HG03097 (cell line): ENCODE data around the gene DNASE2.
"Not testable (repeated sequence)": the region's sequence is repeated elsewhere in the genome, so short reads cannot be mapped to it uniquely, and the experiment has no call there.

Experiments used
- ATAC-seq: cut with Tn5 transposase; IDR thresholded peaks from one replicate; pipeline ENCODE4 v1.9.1; 2021; ENCODE audit not compliant: unreplicated experiment, low FRiP score

DNASE2 gene

DNA sequence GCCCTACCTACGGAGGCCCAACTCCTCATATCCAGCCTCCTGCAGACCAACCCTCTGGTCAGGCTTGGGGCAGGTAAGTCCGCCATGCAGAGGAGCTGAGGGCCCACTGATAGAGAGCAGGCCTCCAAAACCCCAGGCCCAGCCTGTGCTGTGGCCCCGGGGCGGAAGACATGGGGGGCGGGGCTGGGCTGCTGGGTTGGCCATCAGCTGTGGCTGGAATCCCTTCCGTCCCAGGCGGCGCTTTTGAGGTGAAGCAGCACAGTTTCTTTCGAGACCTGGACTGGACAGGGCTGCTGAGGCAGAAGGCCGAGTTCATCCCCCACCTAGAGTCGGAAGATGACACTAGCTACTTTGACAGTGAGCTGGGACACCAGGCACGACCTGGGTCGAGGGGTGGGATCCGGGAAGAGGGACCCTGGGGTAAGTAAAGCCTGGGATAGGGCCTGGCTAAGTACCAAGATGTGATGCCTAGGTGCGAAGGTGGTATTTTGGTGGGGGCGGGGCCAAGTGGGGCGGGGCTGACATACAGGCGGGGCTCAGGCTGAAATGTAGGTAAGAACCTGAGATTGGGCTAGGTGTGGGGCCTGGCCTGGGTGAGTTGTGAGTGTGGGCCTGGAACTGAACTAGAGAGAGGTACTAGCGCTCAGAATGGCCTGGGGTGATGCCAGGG lies 15.4 kb downstream of the DNASE2 start:
- no peak for ATAC-seq

DNA sequence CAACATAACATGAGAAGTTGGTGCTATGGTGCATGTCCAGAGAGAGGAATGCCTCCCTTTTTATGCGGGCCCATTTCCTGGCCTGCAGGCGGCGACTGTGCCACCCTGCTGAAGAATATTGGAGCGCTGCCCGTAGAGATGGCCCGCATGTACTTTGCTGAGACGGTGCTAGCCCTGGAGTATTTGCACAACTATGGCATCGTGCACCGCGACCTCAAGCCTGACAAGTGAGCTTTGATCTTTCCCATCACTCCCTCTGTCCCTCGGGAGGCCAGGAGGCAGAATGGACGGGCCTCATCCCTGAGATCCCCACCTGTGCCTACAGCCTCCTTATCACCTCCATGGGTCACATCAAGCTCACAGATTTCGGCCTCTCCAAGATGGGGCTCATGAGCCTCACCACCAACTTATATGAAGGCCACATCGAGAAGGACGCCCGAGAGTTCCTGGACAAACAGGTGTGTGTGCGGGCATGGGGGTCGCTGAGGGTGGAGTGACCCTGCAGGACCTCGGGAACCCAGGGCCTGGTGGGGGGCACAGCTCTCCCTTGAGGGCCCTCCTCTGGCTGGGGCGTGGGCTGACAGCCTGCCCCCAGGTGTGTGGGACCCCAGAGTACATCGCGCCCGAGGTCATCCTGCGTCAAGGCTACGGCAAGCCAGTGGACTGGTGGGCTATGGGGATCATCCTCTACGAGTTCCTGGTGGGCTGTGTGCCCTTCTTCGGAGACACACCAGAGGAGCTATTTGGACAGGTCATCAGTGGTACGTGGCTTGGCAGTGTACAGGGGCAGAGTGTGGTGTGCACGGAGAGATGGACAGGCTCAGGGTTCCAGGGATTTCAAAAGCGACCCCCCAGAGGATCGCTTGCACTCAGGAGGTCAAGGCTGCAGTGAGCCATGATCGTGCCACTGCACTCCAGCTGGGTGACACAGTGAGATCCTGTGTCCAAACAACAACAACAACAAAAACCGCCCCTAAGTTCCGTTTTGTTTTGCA lies 16.2 kb downstream of the DNASE2 start:
- ATAC-seq: no peak

DNA sequence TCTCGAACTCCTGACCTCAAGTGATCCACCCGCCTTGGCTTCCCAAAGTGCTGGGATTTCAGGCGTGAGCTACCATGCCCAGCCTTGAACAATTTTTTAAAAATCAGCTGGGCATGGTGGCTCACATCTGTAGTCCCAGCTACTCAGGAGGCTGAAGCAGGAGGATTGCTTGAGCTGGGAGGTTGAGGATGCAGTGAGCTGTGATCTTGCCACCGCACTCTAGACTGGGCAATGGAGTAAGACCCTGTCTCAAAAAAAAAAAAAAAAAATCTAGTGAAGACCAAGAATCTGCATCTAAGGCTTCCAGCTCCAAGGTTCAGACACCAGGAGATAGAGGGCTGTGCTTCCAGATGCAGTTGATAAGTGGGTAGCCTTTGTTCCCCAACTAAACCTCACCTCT lies 17.1 kb downstream of the DNASE2 start:
- ATAC-seq: no peak

DNA sequence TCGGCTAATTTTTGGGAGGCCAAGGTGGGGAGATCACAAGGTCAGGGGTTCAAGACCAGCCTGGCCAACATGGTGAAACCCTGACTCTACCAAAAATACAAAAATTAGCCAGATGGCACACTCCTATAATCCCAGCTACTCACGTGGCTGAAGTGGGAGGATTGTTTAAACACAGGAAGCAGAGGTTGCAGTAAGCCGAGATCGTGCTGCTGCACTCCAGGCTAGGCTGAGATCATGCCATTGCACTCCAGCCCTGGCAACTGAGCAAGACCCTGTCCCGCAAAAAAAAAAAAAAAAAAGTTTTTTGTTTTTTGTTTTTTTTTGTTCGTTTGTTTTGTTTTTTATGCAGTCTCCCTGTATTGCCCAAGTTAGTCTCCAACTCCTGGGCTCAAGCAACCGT lies 21.7 kb downstream of the DNASE2 start:
- ATAC-seq: no peak

DNA sequence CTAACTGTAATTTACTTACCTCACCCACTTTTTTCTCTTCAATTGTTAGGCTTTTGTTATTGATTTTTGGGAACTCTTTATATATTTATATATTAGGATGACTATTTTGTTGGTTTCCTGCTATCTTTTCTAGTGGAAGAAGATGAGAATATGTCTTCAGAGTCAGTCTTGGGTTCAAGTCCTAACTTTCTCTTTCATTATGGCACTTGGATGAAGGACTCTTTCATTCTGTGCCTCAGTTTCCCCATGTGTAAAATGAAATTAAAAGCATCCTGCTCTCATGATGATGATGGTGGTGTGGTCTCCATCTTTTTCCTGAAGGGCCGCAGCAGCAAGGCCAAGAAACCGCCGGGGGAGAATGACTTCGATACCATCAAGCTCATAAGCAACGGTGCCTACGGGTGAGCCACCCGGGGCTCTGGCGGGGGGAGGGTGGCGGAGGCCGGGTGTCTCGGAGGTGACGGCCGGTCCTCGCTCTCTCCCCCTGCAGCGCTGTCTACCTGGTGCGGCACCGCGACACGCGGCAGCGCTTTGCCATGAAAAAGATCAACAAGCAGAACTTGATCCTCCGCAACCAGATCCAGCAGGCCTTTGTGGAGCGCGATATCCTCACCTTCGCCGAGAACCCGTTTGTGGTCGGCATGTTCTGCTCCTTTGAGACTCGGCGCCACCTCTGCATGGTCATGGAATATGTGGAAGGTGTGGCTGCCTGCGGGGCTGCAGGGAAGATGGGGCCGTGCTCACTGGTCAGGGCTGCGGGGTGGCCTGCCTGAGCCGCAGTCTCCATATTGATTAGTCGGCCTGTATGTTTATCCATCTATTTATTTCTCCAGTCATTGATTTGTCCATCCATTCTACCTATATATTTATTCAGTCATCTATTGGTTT lies 23.0 kb downstream of the DNASE2 start:
- no peak for ATAC-seq

DNA sequence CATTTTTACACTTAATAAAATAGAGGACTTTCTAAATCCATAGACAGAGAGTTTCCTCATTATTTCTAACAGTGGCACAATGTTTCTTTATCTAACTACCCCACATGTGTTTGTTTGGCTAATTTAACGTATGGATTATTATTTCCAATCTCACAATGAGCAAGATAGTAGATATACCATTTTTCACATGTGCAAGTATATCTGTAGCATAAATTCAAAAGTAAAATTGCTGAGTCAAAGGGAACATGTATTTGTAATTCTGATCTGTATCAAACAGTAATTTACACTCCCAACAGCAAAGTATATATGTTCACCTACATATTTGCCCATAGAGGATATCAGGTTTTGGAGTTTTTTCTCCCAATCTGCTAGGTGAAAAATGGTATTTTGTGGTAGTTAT lies 24.6 kb downstream of the DNASE2 start:
- ATAC-seq: no peak

DNA sequence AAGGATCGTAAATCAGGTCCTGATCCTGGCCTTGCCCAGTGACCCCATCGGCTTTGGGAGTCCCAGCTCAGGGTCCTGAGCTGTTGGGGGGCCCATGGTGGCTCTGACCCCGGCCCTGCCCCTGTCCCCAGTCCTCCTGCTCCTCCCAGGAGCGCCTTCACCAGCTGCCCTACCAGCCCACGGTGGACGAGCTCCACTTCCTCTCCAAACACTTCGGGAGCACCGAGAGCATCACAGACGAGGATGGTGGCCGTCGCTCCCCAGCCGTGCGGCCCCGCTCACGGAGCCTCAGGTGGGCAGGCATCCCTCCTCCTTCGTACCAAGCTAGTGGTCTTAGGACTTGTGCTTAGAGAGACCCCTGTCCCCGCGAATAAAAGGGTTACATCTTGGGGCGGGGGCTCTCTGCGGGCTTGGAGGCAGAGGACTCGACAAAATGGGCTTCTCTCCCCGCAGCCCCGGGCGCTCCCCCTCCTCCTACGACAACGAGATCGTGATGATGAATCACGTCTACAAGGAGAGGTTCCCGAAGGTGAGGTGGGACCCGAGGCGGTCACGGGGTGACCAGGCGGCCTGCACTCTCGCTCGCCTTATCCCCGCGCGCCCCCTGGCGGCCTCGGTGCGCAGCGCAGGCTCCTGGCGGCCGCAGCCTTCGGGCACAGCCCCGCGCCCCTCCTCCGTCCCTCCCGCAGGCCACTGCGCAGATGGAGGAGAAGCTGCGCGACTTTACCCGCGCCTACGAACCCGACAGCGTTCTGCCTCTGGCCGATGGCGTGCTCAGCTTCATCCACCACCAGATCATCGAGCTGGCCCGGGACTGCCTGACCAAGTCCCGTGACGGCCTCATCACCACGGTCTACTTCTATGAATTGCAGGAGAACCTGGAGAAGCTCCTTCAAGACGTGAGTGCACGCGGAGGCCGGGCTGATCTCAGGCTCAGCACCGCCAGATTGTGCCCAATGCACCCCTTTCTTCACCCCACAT lies 33.8 kb downstream of the DNASE2 start:
- no peak for ATAC-seq

DNA sequence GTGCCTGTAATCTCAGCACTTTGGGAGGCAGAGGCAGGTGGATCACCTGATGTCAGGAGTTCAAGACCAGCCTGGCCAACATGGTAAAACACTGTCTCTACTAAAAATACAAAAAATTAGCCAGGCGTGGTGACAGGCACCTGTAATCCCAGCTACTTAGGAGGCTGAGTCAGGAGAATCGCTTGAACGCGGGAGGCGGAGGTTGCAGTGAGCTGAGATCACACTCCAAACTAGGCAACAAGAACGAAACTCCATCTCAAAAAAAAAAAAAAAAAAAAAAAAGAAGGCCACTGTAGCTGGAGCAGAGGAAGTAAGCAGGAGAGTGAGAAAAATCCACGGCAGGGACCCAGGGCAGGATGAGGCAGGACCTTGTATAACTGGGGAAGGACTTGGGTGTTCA lies 34.6 kb downstream of the DNASE2 start:
- ATAC-seq: not testable (repeated sequence)

DNA sequence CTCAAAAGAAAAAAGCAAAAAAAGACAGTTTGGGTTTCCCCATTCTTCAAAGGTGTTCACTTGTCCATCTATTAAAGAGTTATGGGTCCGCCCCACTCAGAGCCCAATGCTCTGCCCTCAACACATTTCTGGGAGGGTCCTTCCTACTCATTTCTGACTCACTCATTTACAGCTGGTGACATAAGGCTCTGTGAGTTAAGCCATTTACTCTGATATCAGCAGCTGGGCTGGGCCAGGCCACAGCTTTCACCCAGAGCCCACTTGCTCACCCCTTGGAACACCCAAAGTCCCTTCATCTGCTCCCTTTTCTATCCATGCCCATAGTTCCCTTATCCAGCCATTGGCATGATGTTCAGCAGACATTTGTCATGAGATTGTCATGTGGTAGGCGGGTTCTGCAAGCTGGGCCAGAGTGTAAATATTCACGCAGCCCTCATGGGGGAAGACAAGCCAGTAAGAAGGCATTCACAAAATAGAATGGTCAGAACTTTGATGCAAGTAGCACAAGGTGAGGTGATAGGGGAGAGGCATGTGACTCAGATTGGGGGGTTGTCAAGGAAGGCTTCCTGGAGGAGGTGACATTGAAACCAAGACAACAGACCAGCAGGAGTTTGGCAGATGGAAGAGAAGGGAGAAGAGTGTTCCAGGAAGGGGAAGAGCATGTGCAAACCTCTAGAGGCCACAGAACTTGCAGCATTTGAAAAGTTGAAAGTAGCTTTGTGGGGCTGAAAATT lies 37.1 kb downstream of the DNASE2 start:
- ATAC-seq: no peak

DNA sequence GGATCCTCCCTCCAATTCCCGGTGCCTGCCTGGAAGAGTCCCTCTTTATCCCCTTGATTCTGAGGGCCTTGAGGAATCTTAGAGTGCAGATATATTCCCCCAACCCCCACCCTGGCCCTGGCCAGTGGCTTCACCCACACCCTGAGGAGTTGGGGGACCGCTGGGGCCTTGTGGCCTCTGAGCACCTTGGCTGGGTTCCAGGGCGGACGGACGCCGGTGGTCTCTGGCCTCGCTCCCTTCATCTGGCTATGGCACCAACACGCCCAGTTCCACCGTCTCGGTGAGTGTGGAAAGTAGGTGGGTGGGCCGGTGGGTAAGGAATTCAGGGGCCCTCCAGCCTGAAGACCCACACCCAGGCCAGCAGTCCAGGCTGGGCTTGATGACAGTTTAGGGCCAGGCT lies 37.9 kb downstream of the DNASE2 start:
- ATAC-seq: no peak

DNA sequence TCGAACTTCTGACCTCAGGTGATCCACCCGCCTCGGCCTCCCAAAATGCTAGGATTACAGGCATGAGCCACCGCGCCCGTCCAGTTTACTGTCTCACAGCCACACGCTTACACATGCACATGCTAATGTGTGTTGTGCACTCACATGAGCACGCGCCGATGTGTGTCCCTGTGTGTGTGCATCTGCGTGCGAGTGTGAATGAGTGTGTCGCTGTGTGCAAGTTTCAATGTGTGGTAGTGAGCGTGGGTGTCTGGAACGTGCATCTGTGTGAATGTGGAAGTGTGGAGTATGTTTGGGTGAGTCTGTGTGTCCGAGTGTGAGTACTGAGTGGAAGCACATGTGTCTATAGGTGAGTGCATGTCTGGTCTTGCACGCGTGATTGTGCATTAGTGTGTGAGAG lies 38.7 kb downstream of the DNASE2 start:
- no peak for ATAC-seq

DNA sequence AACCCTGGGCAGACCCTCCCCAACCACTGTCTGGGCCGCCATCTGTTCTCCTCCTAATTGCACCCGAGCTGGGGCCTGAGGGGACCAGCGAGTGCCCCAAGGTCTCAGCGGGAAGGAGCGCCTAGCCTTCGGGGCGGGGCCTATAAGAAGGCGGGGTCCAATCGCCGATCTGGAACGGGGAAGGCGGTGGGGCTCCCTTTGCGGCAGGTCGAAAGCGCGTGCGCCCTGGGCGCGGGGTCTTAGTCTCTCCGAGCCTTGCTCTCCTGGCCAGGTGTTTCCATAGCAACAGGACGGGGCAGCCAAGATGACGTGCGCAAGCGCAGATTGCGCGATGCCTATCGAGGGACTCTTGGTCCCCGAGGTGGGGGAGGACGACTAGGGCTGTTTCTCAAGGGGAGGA lies 40.2 kb downstream of the DNASE2 start:
- ATAC-seq: no peak

DNA sequence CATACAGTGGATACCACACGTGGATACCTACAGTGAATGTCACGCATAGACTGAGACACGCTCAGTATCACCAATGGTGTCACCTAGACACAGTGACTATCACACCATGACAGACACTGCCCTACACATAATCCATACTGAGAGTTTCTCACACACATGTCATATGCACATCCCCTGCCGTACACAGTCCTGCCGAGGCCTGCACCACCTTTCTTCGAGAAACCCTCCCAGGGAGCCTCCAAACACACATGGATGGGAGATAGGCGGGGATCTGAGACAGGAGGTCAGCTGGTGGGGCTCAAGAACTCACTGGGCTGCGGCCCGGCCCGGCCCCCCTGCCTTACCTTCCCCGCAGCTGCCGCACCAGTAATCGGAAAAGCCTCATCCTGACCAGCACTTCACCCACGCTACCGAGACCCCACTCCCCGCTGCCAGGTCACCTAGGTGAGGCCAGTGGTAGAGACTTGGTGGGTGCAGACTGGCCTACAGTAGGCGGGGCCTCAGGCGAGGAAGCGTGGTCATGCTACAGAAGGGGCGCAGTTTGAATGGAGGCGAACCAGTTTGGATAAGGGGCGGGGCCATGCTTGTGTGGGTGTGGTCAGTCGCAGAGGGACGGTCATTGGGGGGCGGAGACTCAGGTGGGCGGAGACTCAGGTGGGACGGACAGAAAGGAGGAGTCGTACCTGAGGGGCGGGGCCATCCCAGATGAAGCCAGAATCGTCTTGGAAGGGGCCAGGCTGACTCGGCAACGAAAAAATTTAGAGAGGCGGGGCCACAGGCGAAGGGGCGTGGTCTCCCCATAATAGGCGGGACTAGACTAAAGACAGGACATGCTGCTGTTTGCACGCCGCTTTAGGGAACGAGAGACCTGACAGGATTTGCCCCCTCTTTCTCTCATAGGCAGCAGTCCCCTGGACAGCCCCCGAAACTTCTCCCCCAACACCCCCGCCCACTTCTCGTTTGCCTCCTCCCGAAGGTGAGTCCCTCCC lies 40.9 kb downstream of the DNASE2 start:
- ATAC-seq: no peak

DNA sequence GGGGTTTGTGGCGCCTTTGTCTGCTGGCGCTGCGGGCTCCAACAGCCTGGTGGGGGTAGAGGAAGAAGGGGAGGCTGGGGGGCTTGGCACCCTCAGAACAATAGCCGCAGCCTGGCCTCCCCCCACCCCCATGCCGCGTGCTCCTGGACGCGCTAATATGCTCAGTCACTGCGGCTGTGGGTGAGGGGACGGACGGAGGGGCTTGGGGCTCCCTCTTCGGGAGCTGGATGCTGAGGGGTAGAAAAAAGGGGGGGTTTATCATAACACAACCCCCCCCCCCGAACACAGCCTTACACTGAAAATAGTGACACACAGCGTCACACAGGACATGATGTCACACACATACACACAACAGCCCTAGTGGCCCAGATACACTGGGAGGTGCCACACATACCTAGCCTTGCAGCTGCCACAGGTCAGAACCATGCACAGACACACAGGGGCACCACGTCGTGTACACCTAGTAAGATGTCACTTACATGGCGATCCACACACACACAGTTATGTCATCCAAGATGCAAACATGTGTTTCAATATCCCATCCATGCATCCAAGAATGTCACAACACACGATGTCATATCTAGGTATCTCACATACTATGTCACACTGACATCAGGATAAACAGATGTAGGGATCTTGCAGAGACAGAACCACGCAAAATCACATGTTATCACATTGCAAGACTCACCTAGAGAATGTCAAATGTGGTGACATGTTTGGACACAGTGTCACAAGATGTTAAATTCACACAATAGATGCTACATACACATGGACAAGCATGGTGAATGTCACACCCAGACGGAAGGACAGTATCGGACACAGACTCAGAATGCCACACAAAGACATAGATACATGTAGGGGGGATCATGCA lies 42.1 kb downstream of the DNASE2 start:
- no peak for ATAC-seq

DNA sequence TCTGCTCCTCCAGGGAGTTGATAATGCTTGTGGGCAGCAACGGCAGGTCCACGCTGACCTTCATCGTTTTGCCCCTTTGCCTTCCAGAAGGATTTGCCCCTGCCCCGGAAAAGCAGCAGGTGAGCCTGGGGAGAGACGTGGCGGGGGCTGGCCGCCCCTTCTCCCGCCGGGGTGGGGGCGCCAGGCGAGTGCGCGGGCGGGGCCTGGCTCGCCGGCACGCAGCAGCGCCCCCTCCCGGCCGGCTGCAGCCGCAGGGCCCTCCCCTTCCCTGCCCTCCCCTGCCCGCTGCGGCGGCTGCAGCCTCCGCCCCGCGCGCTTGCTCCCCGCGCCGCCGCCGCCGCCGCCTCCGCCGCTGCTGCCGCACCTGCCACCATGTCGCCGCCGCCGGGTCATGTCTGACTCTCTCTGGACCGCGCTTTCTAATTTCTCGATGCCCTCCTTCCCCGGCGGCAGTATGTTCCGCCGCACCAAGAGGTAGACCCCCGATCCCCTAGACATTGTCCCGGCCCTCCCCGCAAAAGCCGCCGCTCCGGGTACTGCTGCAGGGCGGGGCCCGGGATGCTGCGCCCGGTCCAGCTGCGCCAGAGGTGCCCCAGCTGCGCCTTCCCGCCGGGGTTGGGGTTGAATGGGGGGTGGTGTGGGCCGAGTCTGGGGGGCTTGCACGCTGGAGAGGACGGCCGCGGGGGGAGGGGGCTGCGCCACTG lies 42.9 kb downstream of the DNASE2 start, which contains the start of gene MAST1:
TSS of gene MAST1 (plus strand) at position 334 of the 704 bp plus-strand sequence. CDS start at position 392, 58 bp downstream.
- ATAC-seq: no peak

DNA sequence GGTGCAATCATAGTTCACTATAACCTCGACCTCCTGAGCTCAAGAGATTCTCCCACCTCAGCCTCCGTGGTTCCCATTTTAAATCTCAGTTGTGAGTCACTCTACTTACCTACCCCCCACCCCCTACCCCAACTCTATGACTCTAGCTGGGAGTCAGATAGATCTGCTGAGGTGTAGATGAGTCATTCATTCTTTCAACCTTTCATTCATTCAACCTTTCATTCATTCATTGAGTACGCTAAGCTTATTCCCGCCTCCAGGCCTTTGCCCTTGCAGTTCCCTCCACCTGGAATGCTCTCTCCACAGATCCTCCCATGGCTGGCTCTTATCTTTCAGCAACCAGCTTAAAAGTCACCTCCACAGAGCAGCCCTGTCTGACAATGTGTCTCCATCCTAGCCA lies 44.0 kb downstream of the DNASE2 start:
- no peak for ATAC-seq
